ENCODE measurements around the gene DUS3L.

GRCh38 chr19:5788422-5788821 lies 2.5 kb downstream of the DUS3L start:
- TF ChIP-seq CTCF (optimal IDR thresholded peaks at IDR 0.05 in 1 of 3, IDR thresholded peaks at IDR 0.05 in 1 of 3, conservative IDR thresholded peaks at IDR 0.05 in 1 of 3; ENCODE audit: extremely low read depth in 1 of 3, insufficient read depth in 2 of 3, low read length in 3 of 3) (no peak), EZH2 (IDR thresholded peaks at IDR 0.05; ENCODE audit: low read length) (no peak)
